ENCODE data around the gene RPL13.

- no peak for TF ChIP-seq RAD21 (IDR thresholded peaks at IDR 0.05)
- TF ChIP-seq CTCF (IDR thresholded peaks at IDR 0.05; ENCODE audit: low read depth, low read length, missing input control) = no peak
Measured at GRCh38 chr16:89595330-89596060, 35.0 kb downstream of the RPL13 start.
